Ishikawa (cell line): Measurements from ENCODE around the gene TRDN.

Experiments
- CEBPB ChIP-seq: IDR thresholded peaks from 2 replicates; pipeline ENCODE4 v1.6.1; 2012
- CREB1 ChIP-seq: IDR thresholded peaks from 2 replicates; pipeline ENCODE4 v1.6.1; 2012; ENCODE audit warnings: low read depth
- EGR1 ChIP-seq: IDR thresholded peaks from 2 replicates; pipeline ENCODE4 v1.6.1; 2012
- EP300 ChIP-seq: IDR thresholded peaks from 2 replicates; pipeline ENCODE4 v1.6.1; 2012; ENCODE audit warnings: borderline replicate concordance
- FOXM1 ChIP-seq: IDR thresholded peaks from 2 replicates; pipeline ENCODE4 v1.6.1; 2012; ENCODE audit warnings: low read depth, borderline replicate concordance
- MAX ChIP-seq: IDR thresholded peaks from 2 replicates; pipeline ENCODE4 v1.6.1; 2012
- NFIC ChIP-seq: IDR thresholded peaks from 2 replicates; pipeline ENCODE4 v1.6.1; 2012
- RAD21 ChIP-seq: IDR thresholded peaks from 2 replicates; pipeline ENCODE4 v1.6.1; 2012; ENCODE audit warnings: low read depth
- TAF1 ChIP-seq: IDR thresholded peaks from 2 replicates; pipeline ENCODE4 v1.6.1; 2012; ENCODE audit warnings: low read depth, mild to moderate bottlenecking
- TCF12 ChIP-seq: IDR thresholded peaks from 2 replicates; pipeline ENCODE4 v1.6.1; 2012; ENCODE audit warnings: low read depth
- TEAD4 ChIP-seq: IDR thresholded peaks from 2 replicates; pipeline ENCODE4 v1.6.1; 2012
- YY1 ChIP-seq: IDR thresholded peaks from 2 replicates; pipeline ENCODE4 v1.6.1; 2012; ENCODE audit warnings: low read depth
- ZBTB7A ChIP-seq: IDR thresholded peaks from 2 replicates; pipeline ENCODE4 v1.6.1; 2012; ENCODE audit warnings: low read depth
- TF ChIP-seq, protein P1 (sequence below): IDR thresholded peaks from 2 replicates; pipeline ENCODE4 v1.6.1; 2012
- TF ChIP-seq, protein P2 (sequence below): IDR thresholded peaks from 2 replicates; pipeline ENCODE4 v1.6.1; 2012; ENCODE audit warnings: low read depth, mild to moderate bottlenecking

TRDN gene

DNA sequence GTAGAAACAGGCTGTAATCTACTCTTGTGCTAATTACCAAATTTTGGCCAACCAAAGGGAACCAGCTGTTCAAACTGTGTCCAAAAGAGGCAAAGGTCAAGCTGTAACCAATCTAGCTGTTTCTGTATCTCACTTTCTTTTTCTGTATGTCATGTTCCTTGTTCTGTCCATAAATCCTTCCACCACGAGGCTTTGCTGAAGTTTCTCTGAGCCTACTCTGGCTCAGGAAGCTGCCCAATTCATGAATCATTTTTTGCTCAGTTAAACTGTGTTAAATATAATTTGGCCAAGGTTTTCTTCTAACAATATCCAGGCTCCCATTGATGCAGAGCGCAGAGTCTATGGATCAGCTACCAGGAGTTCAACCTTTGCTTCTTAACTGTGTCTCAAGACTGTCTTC is 272.8 kb downstream of the TRDN start:
- TF ChIP-seq FOXM1 (no peak), TCF12 (no peak), ZBTB7A (no peak), CEBPB (no peak), TEAD4 (no peak), MAX (no peak), TAF1 (no peak), NFIC (no peak), YY1 (no peak)
- TF ChIP-seq, protein P1, sequence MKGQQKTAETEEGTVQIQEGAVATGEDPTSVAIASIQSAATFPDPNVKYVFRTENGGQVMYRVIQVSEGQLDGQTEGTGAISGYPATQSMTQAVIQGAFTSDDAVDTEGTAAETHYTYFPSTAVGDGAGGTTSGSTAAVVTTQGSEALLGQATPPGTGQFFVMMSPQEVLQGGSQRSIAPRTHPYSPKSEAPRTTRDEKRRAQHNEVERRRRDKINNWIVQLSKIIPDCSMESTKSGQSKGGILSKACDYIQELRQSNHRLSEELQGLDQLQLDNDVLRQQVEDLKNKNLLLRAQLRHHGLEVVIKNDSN, result no peak
- TF ChIP-seq, protein P2, sequence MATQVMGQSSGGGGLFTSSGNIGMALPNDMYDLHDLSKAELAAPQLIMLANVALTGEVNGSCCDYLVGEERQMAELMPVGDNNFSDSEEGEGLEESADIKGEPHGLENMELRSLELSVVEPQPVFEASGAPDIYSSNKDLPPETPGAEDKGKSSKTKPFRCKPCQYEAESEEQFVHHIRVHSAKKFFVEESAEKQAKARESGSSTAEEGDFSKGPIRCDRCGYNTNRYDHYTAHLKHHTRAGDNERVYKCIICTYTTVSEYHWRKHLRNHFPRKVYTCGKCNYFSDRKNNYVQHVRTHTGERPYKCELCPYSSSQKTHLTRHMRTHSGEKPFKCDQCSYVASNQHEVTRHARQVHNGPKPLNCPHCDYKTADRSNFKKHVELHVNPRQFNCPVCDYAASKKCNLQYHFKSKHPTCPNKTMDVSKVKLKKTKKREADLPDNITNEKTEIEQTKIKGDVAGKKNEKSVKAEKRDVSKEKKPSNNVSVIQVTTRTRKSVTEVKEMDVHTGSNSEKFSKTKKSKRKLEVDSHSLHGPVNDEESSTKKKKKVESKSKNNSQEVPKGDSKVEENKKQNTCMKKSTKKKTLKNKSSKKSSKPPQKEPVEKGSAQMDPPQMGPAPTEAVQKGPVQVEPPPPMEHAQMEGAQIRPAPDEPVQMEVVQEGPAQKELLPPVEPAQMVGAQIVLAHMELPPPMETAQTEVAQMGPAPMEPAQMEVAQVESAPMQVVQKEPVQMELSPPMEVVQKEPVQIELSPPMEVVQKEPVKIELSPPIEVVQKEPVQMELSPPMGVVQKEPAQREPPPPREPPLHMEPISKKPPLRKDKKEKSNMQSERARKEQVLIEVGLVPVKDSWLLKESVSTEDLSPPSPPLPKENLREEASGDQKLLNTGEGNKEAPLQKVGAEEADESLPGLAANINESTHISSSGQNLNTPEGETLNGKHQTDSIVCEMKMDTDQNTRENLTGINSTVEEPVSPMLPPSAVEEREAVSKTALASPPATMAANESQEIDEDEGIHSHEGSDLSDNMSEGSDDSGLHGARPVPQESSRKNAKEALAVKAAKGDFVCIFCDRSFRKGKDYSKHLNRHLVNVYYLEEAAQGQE, result no peak

- no peak for TF ChIP-seq RAD21
- no peak for TF ChIP-seq MAX
- TF ChIP-seq EP300, result no peak
- TF ChIP-seq TCF12, result no peak
- TF ChIP-seq TEAD4, result no peak
- no peak for TF ChIP-seq NFIC
- TF ChIP-seq TAF1, result no peak
- TF ChIP-seq ZBTB7A, result no peak
- no peak for TF ChIP-seq CEBPB
- TF ChIP-seq EGR1, result no peak
- TF ChIP-seq, protein P1, result no peak
- TF ChIP-seq, protein P2, result no peak
- no peak for TF ChIP-seq YY1
- TF ChIP-seq CREB1, result no peak
- TF ChIP-seq FOXM1, result no peak
These were observed 276.4 kb downstream of the TRDN start for GRCh38 chr6:123360359-123360758.

DNA sequence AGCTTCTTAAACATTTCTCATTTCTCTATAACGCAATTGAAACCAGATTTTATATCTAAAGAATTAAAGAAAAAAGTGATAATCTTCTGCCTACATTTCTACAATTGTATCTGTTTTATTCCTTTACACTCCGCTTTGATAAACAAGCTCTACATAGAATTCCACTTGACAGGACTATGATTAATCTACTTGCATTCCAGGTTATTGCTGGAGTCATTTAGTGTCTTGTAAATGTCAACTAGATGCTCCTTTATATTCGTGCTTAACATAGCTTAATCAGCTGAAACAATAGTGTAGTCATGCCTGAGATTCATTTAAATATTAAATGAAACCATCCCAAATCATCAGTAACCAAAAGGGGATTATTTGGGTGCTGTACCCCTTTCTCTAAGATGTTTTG is 284.0 kb downstream of the TRDN start:
- no peak for TF ChIP-seq CREB1
- no peak for TF ChIP-seq EP300
- no peak for TF ChIP-seq TCF12
- no peak for TF ChIP-seq TEAD4
- no peak for TF ChIP-seq FOXM1
- no peak for TF ChIP-seq TAF1
- TF ChIP-seq EGR1, result no peak

- TF ChIP-seq ZBTB7A (no peak), TAF1 (no peak), YY1 (no peak), MAX (no peak), CEBPB (no peak), TEAD4 (no peak)
These were observed 284.5 kb downstream of the TRDN start for GRCh38 chr6:123352279-123352678.

DNA sequence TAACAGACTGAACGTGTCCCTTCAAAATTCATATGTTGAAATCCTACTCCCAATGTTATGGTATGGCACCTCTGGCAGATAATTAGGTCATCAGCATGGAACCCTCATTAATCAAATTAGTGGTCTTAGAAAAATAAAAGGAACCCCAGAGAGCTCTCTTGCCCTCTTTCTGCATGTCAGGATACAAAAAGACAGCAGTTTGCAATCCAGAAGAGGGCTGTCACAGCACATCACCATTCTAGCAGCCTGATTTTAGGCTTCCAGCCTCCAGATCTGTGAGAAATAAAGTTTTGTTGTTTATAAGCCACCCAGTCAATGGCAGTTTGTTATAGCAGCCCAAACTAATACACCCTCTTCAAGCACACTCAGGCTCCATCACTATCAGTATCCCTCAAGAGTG is 292.9 kb downstream of the TRDN start:
- TF ChIP-seq, protein P2, result no peak
- TF ChIP-seq CEBPB, result no peak
- no peak for TF ChIP-seq EGR1
- no peak for TF ChIP-seq TAF1
- TF ChIP-seq CREB1, result no peak
